Fibroblast of villous mesenchyme (primary cell): Measurements from ENCODE around the gene GALNT10. TPM values are rescaled to one million over a fixed set of nuclear protein-coding genes. Genes with fewer than 3 reads are reported as not detected.

Experiments used
- DNase-seq: peaks from one replicate; pipeline ENCODE4 v3.0.0-alpha.2; 2010; ENCODE audit warnings: low read depth
- H3K4me3 ChIP-seq: 2 replicates; pipeline ENCODE4 v1.5.1; 2011; ENCODE audit warnings: low read depth, mild to moderate bottlenecking, low read length
- total RNA-seq: library from RNA; depleted of rRNA; stranded (reverse); fragments of >200 nt; gene quantifications from 2 replicates; pipeline ENCODE4 v1.2.3, GENCODE V29; 2012
- TF ChIP-seq, protein P1 (sequence below): IDR thresholded peaks from 2 replicates; pipeline ENCODE4 v1.5.1; 2012; ENCODE audit warnings: low read depth, mild to moderate bottlenecking, low read length; ENCODE audit not compliant: insufficient read depth

Gene GALNT10
- total RNA-seq, 1 donor = 40.6 TPM

DNA sequence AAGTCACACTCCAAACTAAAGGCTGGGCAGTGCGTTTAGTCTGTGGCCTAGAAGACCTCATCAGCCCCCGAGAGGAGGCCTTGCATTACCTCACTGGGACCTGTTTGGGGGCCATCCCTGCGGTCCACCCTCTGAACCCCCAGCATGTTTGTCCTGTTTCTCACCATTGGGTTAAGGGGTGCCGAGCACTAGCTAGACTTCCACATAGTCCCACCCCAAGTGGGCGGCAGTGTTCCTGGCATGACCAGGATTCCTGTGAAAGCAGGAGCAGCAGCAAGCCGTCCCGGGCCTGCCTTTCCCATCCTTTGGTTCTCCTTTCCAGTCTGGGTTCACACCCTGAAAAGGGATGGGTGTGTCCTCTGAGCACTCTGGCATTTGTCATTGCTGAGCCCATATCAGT lies 228.7 kb downstream of the GALNT10 start:
- TF ChIP-seq, protein P1, sequence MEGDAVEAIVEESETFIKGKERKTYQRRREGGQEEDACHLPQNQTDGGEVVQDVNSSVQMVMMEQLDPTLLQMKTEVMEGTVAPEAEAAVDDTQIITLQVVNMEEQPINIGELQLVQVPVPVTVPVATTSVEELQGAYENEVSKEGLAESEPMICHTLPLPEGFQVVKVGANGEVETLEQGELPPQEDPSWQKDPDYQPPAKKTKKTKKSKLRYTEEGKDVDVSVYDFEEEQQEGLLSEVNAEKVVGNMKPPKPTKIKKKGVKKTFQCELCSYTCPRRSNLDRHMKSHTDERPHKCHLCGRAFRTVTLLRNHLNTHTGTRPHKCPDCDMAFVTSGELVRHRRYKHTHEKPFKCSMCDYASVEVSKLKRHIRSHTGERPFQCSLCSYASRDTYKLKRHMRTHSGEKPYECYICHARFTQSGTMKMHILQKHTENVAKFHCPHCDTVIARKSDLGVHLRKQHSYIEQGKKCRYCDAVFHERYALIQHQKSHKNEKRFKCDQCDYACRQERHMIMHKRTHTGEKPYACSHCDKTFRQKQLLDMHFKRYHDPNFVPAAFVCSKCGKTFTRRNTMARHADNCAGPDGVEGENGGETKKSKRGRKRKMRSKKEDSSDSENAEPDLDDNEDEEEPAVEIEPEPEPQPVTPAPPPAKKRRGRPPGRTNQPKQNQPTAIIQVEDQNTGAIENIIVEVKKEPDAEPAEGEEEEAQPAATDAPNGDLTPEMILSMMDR = no peak
- no peak overlapping the region for H3K4me3 ChIP-seq
- no peak for DNase-seq

DNA sequence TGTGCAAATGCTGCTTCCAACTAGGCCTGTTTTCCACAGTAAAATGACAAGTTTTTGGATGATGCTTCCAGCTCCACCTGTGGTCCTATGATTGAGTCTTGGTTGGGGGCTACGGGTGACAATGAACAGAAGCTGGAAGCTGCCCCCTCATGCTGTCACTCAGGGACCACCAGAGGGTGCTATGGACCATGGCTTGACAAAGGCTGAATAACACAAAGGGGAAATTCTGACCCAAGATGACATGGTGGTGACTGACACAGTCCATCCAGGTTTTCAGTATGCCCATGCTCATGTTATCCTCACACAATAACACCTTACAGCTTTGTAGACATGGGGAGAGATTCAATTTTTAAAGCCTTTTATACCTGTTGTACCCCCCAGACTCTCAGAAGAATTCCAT lies 231.3 kb downstream of the GALNT10 start:
- no peak overlapping the region for H3K4me3 ChIP-seq
- TF ChIP-seq, protein P1 = peak; percentile 53
- DNase-seq = no peak

DNA sequence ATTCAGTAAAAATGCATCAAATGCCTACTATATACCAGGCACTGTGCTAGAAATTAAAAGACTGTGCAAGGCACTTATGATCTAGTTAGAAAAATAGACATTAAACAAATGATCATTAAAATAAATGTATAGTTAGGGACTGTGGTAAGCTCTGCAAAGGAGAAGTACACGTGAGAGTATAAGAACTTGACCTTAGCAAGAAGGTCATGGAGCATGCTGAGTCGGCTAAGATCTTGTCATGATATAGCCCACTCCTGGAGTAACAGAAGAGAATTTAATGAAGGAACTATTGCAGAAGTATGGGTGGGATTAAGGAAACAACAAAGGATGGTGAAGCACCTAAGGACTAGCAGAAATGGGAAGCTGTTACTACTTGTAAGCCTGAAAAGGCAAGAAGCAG lies 231.8 kb downstream of the GALNT10 start:
- TF ChIP-seq, protein P1 = no peak
- no peak for DNase-seq
- no peak overlapping the region for H3K4me3 ChIP-seq

DNA sequence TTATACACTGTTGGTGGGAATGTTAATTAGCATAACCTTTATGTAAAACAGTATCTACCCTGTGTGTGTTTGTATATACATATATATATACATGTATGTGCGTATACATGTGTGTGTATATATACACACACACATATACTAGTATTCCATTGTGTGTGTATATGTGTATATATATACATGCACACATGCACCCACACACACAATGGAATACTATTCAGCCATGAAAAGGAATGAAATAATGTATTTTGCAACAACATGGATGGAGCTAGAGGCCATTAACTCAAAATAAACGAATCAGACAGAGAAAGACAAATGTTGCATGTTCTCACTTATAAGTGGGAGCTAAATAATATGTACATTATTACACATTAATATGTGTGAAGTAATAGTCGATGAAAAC lies 237.7 kb downstream of the GALNT10 start:
- TF ChIP-seq, protein P1 = no peak

DNA sequence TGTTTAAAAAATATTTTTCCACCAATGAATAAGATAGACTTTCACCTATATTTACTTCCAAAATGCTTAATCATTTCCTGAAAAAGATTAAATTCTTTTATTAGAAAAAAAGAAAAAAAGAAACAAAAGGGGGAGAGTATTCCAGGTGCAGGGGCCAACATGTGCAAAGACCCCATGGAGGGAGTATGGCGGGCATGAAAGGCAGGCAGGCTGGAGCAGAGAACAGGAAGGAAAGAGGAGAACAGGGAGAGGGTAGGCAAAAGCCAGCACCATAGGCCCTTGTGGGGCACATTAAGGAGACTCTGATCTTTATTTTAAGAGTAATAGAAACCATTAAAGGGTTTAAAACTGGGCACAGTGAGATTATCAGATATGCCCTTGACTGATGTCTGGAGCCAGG lies 238.8 kb downstream of the GALNT10 start:
- H3K4me3 ChIP-seq = no peak overlapping the region
- no peak for DNase-seq
- TF ChIP-seq, protein P1 = no peak

More for the DNA sequence above, 237.7 kb downstream of the GALNT10 start:
- DNase-seq = no peak
- no peak overlapping the region for H3K4me3 ChIP-seq

DNA sequence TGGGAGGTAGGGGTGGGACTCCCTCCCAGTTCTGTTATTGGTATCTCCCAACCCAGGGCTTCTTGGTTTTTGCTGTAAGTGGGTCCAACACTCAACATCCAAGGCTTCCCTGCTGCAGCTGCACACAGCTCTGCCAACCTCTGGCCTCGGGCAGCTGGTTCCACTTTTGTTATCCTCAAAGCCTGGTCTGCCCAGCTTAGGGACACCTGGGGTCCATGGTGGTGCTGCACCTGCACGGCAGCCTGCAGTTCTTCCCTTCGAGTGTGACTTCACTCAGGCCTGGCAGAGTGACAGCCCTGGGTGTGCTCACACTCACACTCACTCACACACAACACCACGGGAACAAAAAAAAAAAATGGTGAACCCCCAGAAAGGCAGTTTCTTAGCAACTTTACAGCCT lies 239.9 kb downstream of the GALNT10 start:
- TF ChIP-seq, protein P1 = no peak
- no peak overlapping the region for H3K4me3 ChIP-seq
- no peak for DNase-seq

DNA sequence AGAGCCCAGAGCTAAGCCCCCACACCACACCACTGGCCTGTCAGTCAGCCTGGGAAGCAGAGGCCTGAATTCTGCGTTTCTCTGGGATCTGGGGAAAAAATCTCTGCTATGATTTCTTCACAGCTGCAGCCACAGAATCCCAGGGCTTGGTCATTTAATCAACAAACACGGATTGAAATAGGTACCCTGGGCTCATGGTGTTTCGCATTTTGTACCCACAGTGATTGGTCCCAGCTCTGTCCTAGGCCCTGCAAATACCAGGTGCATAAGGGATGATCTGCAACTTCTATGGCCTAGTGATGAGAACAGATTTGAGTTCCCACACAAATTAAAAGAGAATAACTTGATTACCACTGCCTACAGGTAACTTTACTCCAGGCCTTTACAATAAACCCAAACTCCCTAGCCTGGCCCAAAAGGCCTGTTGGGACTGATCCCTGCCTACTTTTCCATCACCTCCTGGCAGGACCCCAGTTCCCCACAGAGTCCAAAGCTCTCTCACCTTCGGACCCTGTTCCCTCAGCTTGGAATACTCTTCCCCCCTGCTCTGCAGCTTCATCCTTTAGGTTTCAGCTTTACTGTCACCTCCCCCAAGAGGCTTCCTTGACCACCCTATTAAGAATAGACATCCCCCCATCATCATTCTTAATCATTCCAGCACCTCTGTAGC lies 240.6 kb downstream of the GALNT10 start:
- no peak for DNase-seq
- TF ChIP-seq, protein P1 = no peak
- no peak overlapping the region for H3K4me3 ChIP-seq
